ENCODE measurements around the gene DIDO1. TPM values are rescaled to one million over a fixed set of nuclear protein-coding genes. Genes with fewer than 3 reads are reported as not detected.

The DIDO1 gene
- polyA plus RNA-seq, 1 of the 3 experiments (the other 2 are of a cell fraction) = 14.7 TPM

DNA sequence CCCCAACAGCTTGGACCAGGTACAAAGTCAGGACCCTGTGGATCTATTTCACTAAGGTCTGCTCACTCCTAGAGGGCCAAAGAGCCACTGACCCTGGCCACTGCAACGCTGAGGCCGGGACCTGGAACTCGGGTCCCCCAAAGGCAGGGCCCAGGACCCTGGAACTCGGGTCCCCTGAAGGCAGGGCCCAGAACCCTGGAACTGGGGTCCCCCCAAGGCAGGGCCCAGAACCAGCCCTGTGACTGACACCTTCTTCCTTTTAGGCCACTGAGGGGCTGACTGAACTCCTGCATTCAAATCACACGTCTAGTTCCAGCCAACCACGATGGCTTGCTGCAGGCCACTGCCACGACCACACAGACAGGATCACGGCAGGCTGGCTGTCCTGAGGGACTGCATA is 74.1 kb downstream of the DIDO1 start:
- Histone ChIP-seq H3K9me3 (no peaks in the 10 kb centered on the region), H4K20me1 (ENCODE audit: insufficient read depth) (no peaks in the 10 kb centered on the region), H3K9me2 (no peaks in the 10 kb centered on the region), H3K4me3 (ENCODE audit: low read depth in 2 of 2, low read length in 1 of 2) (no peak overlapping the region), H3K27ac (ENCODE audit: low read depth in 2 of 2, low read length in 1 of 2) (no peak overlapping the region), H3F3A (replicated peaks; ENCODE audit: insufficient read depth) (no peaks in the 10 kb centered on the region), H3K4me1 (ENCODE audit: control insufficient read depth in 1 of 2, insufficient read depth in 2 of 2, low read depth in 1 of 2, low read length in 1 of 2) (no peaks in the 10 kb centered on the region), H3K9ac (no peak overlapping the region), H3K79me2 (ENCODE audit: insufficient read depth) (peaks cover 36% of the 10 kb centered on the region), H3K36me3 (replicated peaks in 1 of 2; ENCODE audit: control insufficient read depth in 1 of 2, insufficient read depth in 2 of 2, low read length in 1 of 2) (peaks cover 16 to 49% of the 10 kb centered on the region in 2 experiments), H3K27me3 (ENCODE audit: insufficient read depth) (no peaks in the 10 kb centered on the region), H2AFZ (ENCODE audit: low read depth) (no peak overlapping the region), H3K4me2 (no peak overlapping the region)
- ChIA-PET CTCF (no interaction called here), POLR2A (no interaction called here)
- 92% methylated on average over 3 of the region's 8 CpGs for WGBS (ENCODE audit: low lambda C conversion rate)
- no peak for DNase-seq
- no peak for TF ChIP-seq FOSL2 (IDR thresholded peaks at IDR 0.05; ENCODE audit: borderline replicate concordance, low read depth)
- no peak for TF ChIP-seq EP300 (IDR thresholded peaks at IDR 0.05; ENCODE audit: borderline replicate concordance in 1 of 2, low read depth in 1 of 2, low read length in 1 of 2)
- no peak for TF ChIP-seq ELF1 (IDR thresholded peaks at IDR 0.05)
- no peak for TF ChIP-seq NFIC (IDR thresholded peaks at IDR 0.05; ENCODE audit: borderline replicate concordance)
- TF ChIP-seq JUND (IDR thresholded peaks at IDR 0.05) = no peak
- TF ChIP-seq GABPA (IDR thresholded peaks at IDR 0.05; ENCODE audit: low read depth) = no peak
- no peak for TF ChIP-seq POLR2AphosphoS5 (IDR thresholded peaks at IDR 0.05; ENCODE audit: low read depth, low read length)
- TF ChIP-seq, protein P1, sequence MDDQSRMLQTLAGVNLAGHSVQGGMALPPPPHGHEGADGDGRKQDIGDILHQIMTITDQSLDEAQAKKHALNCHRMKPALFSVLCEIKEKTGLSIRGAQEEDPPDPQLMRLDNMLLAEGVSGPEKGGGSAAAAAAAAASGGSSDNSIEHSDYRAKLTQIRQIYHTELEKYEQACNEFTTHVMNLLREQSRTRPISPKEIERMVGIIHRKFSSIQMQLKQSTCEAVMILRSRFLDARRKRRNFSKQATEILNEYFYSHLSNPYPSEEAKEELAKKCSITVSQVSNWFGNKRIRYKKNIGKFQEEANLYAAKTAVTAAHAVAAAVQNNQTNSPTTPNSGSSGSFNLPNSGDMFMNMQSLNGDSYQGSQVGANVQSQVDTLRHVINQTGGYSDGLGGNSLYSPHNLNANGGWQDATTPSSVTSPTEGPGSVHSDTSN (IDR thresholded peaks at IDR 0.05) = no peak
- no peak for TF ChIP-seq RFX5 (IDR thresholded peaks at IDR 0.05; ENCODE audit: low read length)
- TF ChIP-seq CHD2 (IDR thresholded peaks at IDR 0.05; ENCODE audit: low read length, partially characterized antibody) = no peak

DNA sequence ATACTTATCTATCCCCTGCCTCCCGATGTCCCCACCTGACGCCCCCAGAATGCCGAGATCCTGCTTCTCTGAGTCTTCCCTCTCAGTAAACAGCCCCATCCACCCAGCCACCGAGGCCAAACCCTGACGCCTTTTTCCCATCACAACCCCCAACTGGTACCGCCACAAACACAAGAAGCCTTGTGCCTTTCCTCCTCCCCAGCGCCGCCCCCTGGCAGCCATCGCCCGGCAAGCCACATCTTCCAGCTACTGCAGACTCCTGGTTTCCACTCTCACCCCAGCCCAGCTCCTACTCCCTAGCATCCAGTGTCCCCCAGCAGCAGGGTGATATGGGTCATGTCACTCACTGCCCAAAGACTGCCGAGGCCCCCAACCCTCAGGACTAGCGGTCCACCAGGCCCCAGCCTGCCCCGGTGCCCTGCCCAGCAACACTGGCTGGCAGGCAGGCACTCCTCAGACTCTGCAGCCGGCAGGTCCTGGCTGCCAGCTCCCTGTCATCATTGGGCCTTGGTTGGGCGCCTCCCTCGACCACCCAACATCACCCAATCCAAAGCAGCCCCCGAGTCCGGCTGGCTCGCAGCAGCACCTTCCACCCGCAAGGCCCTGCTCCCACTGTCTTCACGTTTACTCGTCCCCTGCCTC is 75.9 kb downstream of the DIDO1 start:
- Histone ChIP-seq H4K20me1 (ENCODE audit: insufficient read depth) (no peaks in the 10 kb centered on the region), H3K36me3 (replicated peaks in 1 of 2; ENCODE audit: control insufficient read depth in 1 of 2, insufficient read depth in 2 of 2, low read length in 1 of 2) (peaks cover 23 to 44% of the 10 kb centered on the region in 2 experiments), H3K27me3 (ENCODE audit: insufficient read depth) (no peaks in the 10 kb centered on the region), H3K9me3 (no peaks in the 10 kb centered on the region), H3K79me2 (ENCODE audit: insufficient read depth) (peaks cover 20% of the 10 kb centered on the region), H3K4me3 (ENCODE audit: low read depth in 2 of 2, low read length in 1 of 2) (no peak overlapping the region), H3F3A (replicated peaks; ENCODE audit: insufficient read depth) (no peaks in the 10 kb centered on the region), H3K27ac (ENCODE audit: low read depth in 2 of 2, low read length in 1 of 2) (no peak overlapping the region), H2AFZ (ENCODE audit: low read depth) (no peak overlapping the region), H3K9ac (no peak overlapping the region), H3K9me2 (no peaks in the 10 kb centered on the region), H3K4me1 (ENCODE audit: control insufficient read depth in 1 of 2, insufficient read depth in 2 of 2, low read depth in 1 of 2, low read length in 1 of 2) (no peaks in the 10 kb centered on the region), H3K4me2 (no peak overlapping the region)
- WGBS (ENCODE audit: low lambda C conversion rate) = 93% methylated on average over 13 of the region's 22 CpGs
- CTCF ChIA-PET = interaction anchor here (1.1 to 4.8 kb wide), 2 partner anchors 26 to 28 kb away, joined by 4 to 40 read pairs; no protein-coding TSS in a partner anchor
- POLR2A ChIA-PET = no interaction called here
- DNase-seq = no peak
- no peak for TF ChIP-seq NFIC (IDR thresholded peaks at IDR 0.05; ENCODE audit: borderline replicate concordance)

DNA sequence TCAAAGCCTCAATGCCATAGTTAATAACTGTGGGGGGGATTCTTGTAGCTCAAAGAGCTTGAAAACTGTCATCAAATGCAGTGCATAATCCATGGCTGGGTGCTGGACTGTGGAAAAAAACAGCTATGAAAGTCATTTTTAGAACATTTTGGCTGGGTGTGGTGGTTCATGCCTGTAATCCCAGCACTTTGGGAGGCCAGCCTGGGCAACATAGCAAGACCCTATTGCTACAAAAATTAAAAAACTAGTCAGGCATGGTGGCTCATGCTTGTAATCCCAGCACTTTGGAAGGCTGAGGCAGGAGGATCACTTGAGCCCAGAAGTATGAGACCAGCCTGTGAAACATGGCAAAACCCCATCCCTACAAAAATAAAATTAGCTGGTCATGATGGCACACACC is 76.9 kb downstream of the DIDO1 start:
- no peaks in the 10 kb centered on the region for H3K9me2 ChIP-seq
- DNase-seq = no peak
- H3K27me3 ChIP-seq (ENCODE audit: insufficient read depth) = no peaks in the 10 kb centered on the region
- no peaks in the 10 kb centered on the region for H4K20me1 ChIP-seq (ENCODE audit: insufficient read depth)
- peaks cover 12% of the 10 kb centered on the region; the same call in 1 of the 2 replicates for H3K79me2 ChIP-seq (ENCODE audit: insufficient read depth)
- H3K4me1 ChIP-seq (ENCODE audit: control insufficient read depth in 1 of 2, insufficient read depth in 2 of 2, low read depth in 1 of 2, low read length in 1 of 2) = no peaks in the 10 kb centered on the region
- no peaks in the 10 kb centered on the region for H3F3A ChIP-seq (replicated peaks; ENCODE audit: insufficient read depth)
- H2AFZ ChIP-seq (ENCODE audit: low read depth) = no peak overlapping the region
- H3K36me3 ChIP-seq (replicated peaks in 1 of 2; ENCODE audit: control insufficient read depth in 1 of 2, insufficient read depth in 2 of 2, low read length in 1 of 2) = peaks cover 24 to 39% of the 10 kb centered on the region in 2 experiments
- POLR2A ChIA-PET = no interaction called here
- no peak overlapping the region for H3K4me2 ChIP-seq
- H3K9me3 ChIP-seq = no peaks in the 10 kb centered on the region
- H3K9ac ChIP-seq = no peak overlapping the region
- H3K27ac ChIP-seq (ENCODE audit: low read depth in 2 of 2, low read length in 1 of 2) = no peak overlapping the region
- H3K4me3 ChIP-seq (ENCODE audit: low read depth in 2 of 2, low read length in 1 of 2) = no peak overlapping the region
- CTCF ChIA-PET = interaction anchor here (0.6 to 4.8 kb wide), 4 partner anchors 10 to 41 kb away, joined by 3 to 40 read pairs (median 8); no protein-coding TSS in a partner anchor
- TF ChIP-seq SIN3A (IDR thresholded peaks at IDR 0.05; ENCODE audit: borderline replicate concordance, low read depth, low read length) = no peak
- TF ChIP-seq, protein P2, sequence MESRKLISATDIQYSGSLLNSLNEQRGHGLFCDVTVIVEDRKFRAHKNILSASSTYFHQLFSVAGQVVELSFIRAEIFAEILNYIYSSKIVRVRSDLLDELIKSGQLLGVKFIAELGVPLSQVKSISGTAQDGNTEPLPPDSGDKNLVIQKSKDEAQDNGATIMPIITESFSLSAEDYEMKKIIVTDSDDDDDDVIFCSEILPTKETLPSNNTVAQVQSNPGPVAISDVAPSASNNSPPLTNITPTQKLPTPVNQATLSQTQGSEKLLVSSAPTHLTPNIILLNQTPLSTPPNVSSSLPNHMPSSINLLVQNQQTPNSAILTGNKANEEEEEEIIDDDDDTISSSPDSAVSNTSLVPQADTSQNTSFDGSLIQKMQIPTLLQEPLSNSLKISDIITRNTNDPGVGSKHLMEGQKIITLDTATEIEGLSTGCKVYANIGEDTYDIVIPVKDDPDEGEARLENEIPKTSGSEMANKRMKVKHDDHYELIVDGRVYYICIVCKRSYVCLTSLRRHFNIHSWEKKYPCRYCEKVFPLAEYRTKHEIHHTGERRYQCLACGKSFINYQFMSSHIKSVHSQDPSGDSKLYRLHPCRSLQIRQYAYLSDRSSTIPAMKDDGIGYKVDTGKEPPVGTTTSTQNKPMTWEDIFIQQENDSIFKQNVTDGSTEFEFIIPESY (IDR thresholded peaks at IDR 0.05; ENCODE audit: borderline replicate concordance, low read depth) = no peak
- no peak for TF ChIP-seq TAF1 (IDR thresholded peaks at IDR 0.05; ENCODE audit: borderline replicate concordance, low read depth, low read length)
- TF ChIP-seq NFIC (IDR thresholded peaks at IDR 0.05; ENCODE audit: borderline replicate concordance) = no peak
- TF ChIP-seq RAD21 (IDR thresholded peaks at IDR 0.05; ENCODE audit: low read length) = no peak
- TF ChIP-seq EZH2phosphoT487 (IDR thresholded peaks at IDR 0.05; ENCODE audit: borderline replicate concordance, low read depth) = no peak
- TF ChIP-seq, protein P3, sequence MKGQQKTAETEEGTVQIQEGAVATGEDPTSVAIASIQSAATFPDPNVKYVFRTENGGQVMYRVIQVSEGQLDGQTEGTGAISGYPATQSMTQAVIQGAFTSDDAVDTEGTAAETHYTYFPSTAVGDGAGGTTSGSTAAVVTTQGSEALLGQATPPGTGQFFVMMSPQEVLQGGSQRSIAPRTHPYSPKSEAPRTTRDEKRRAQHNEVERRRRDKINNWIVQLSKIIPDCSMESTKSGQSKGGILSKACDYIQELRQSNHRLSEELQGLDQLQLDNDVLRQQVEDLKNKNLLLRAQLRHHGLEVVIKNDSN (IDR thresholded peaks at IDR 0.05; ENCODE audit: borderline replicate concordance, low read depth) = no peak
- TF ChIP-seq GABPA (IDR thresholded peaks at IDR 0.05; ENCODE audit: low read depth) = no peak
- no peak for TF ChIP-seq FOXM1 (IDR thresholded peaks at IDR 0.05; ENCODE audit: low read depth)
- TF ChIP-seq, protein P4, sequence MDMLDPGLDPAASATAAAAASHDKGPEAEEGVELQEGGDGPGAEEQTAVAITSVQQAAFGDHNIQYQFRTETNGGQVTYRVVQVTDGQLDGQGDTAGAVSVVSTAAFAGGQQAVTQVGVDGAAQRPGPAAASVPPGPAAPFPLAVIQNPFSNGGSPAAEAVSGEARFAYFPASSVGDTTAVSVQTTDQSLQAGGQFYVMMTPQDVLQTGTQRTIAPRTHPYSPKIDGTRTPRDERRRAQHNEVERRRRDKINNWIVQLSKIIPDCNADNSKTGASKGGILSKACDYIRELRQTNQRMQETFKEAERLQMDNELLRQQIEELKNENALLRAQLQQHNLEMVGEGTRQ (IDR thresholded peaks at IDR 0.05; ENCODE audit: borderline replicate concordance, low read depth, low read length) = no peak
